ENCODE measurements around the gene RYR1. TPM values are rescaled to one million over a fixed set of nuclear protein-coding genes. Genes with fewer than 3 reads are reported as not detected.

Gene RYR1
- polyA plus RNA-seq, 1 of the 3 experiments (the other 2 are of a cell fraction): under 0.01 TPM

GRCh38 chr19:38485541-38486285 lies 52.2 kb downstream of the RYR1 start:
- no peak overlapping the region for H3K4me3 ChIP-seq (ENCODE audit: low read depth in 2 of 2, low read length in 1 of 2)
- no peaks in the 10 kb centered on the region for H3F3A ChIP-seq (replicated peaks; ENCODE audit: insufficient read depth)

GRCh38 chr19:38486731-38487336 lies 53.3 kb downstream of the RYR1 start:
- ChIA-PET CTCF (no interaction called here), POLR2A (no interaction called here)
- Histone ChIP-seq H3K4me3 (ENCODE audit: low read depth in 2 of 2, low read length in 1 of 2) (no peak overlapping the region), H3K9ac (no peak overlapping the region), H3K4me2 (no peak overlapping the region), H3K27ac (ENCODE audit: low read depth in 2 of 2, low read length in 1 of 2) (no peak overlapping the region), H3K9me3 (no peaks in the 10 kb centered on the region), H3K27me3 (ENCODE audit: insufficient read depth) (peaks cover 68% of the 10 kb centered on the region), H3K36me3 (replicated peaks in 1 of 2; ENCODE audit: control insufficient read depth in 1 of 2, insufficient read depth in 2 of 2, low read length in 1 of 2) (no peaks in the 10 kb centered on the region), H3K9me2 (no peaks in the 10 kb centered on the region), H3K79me2 (ENCODE audit: insufficient read depth) (no peaks in the 10 kb centered on the region), H4K20me1 (ENCODE audit: insufficient read depth) (no peaks in the 10 kb centered on the region), H3F3A (replicated peaks; ENCODE audit: insufficient read depth) (no peaks in the 10 kb centered on the region), H3K4me1 (ENCODE audit: control insufficient read depth in 1 of 2, insufficient read depth in 2 of 2, low read depth in 1 of 2, low read length in 1 of 2) (no peaks in the 10 kb centered on the region), H2AFZ (ENCODE audit: low read depth) (no peak overlapping the region)
- no peak for DNase-seq
- TF ChIP-seq RXRA (IDR thresholded peaks at IDR 0.05; ENCODE audit: borderline replicate concordance, low read depth): no peak
- TF ChIP-seq USF1 (IDR thresholded peaks at IDR 0.05; ENCODE audit: borderline replicate concordance, low read depth): no peak
- no peak for TF ChIP-seq GATA2 (CRISPR knock-in tag; IDR thresholded peaks at IDR 0.05)
- TF ChIP-seq NRF1 (IDR thresholded peaks at IDR 0.05; ENCODE audit: low read depth, low read length): no peak
- TF ChIP-seq RCOR1 (IDR thresholded peaks at IDR 0.05; ENCODE audit: low read length): no peak
- TF ChIP-seq RFX5 (IDR thresholded peaks at IDR 0.05; ENCODE audit: low read length): no peak
- TF ChIP-seq ELF1 (IDR thresholded peaks at IDR 0.05): no peak
- no peak for TF ChIP-seq YY1 (IDR thresholded peaks at IDR 0.05; ENCODE audit: low read depth)
- no peak for TF ChIP-seq FOSL2 (IDR thresholded peaks at IDR 0.05; ENCODE audit: borderline replicate concordance, low read depth)
- WGBS (ENCODE audit: low lambda C conversion rate): 33% methylated on average over 6 of the region's 6 CpGs

More at GRCh38 chr19:38485541-38486285, 52.2 kb downstream of the RYR1 start:
- Histone ChIP-seq H4K20me1 (ENCODE audit: insufficient read depth) (no peaks in the 10 kb centered on the region), H3K9me3 (no peaks in the 10 kb centered on the region), H2AFZ (ENCODE audit: low read depth) (no peak overlapping the region), H3K27ac (ENCODE audit: low read depth in 2 of 2, low read length in 1 of 2) (no peak overlapping the region), H3K36me3 (replicated peaks in 1 of 2; ENCODE audit: control insufficient read depth in 1 of 2, insufficient read depth in 2 of 2, low read length in 1 of 2) (no peaks in the 10 kb centered on the region), H3K27me3 (ENCODE audit: insufficient read depth) (peaks cover 76% of the 10 kb centered on the region), H3K4me1 (ENCODE audit: control insufficient read depth in 1 of 2, insufficient read depth in 2 of 2, low read depth in 1 of 2, low read length in 1 of 2) (no peaks in the 10 kb centered on the region), H3K79me2 (ENCODE audit: insufficient read depth) (no peaks in the 10 kb centered on the region), H3K9ac (no peak overlapping the region), H3K9me2 (no peaks in the 10 kb centered on the region), H3K4me2 (no peak overlapping the region)
- POLR2A ChIA-PET: no interaction called here
- no peak for TF ChIP-seq MAX (IDR thresholded peaks at IDR 0.05; ENCODE audit: low read depth)
- CTCF ChIA-PET: no interaction called here
- DNase-seq: no peak
- WGBS (ENCODE audit: low lambda C conversion rate): 22% methylated on average over 21 of the region's 49 CpGs

GRCh38 chr19:38488096-38488495 lies 54.6 kb downstream of the RYR1 start:
- WGBS (ENCODE audit: low lambda C conversion rate): 16% methylated on average over 3 of the region's 3 CpGs
- TF ChIP-seq YY1 (IDR thresholded peaks at IDR 0.05; ENCODE audit: low read depth) (no peak), TCF12 (IDR thresholded peaks at IDR 0.05) (no peak), GATA2 (CRISPR knock-in tag; IDR thresholded peaks at IDR 0.05) (no peak), FOSL2 (IDR thresholded peaks at IDR 0.05; ENCODE audit: borderline replicate concordance, low read depth) (no peak), RXRA (IDR thresholded peaks at IDR 0.05; ENCODE audit: borderline replicate concordance, low read depth) (no peak), PBX3 (IDR thresholded peaks at IDR 0.05) (no peak), IRF3 (IDR thresholded peaks at IDR 0.05; ENCODE audit: low read depth, low read length) (no peak), REST (IDR thresholded peaks at IDR 0.05; ENCODE audit: low read depth, low read length) (no peak)

More at GRCh38 chr19:38488096-38488495, 54.6 kb downstream of the RYR1 start:
- Histone ChIP-seq H2AFZ (ENCODE audit: low read depth) (no peak overlapping the region), H3K27me3 (ENCODE audit: insufficient read depth) (peaks cover 68% of the 10 kb centered on the region), H3K9ac (no peak overlapping the region), H3F3A (replicated peaks; ENCODE audit: insufficient read depth) (no peaks in the 10 kb centered on the region), H3K9me3 (no peaks in the 10 kb centered on the region), H3K9me2 (no peaks in the 10 kb centered on the region), H4K20me1 (ENCODE audit: insufficient read depth) (no peaks in the 10 kb centered on the region), H3K4me2 (no peak overlapping the region), H3K27ac (ENCODE audit: low read depth in 2 of 2, low read length in 1 of 2) (no peak overlapping the region), H3K4me1 (ENCODE audit: control insufficient read depth in 1 of 2, insufficient read depth in 2 of 2, low read depth in 1 of 2, low read length in 1 of 2) (no peaks in the 10 kb centered on the region), H3K36me3 (replicated peaks in 1 of 2; ENCODE audit: control insufficient read depth in 1 of 2, insufficient read depth in 2 of 2, low read length in 1 of 2) (no peaks in the 10 kb centered on the region), H3K4me3 (ENCODE audit: low read depth in 2 of 2, low read length in 1 of 2) (no peak overlapping the region), H3K79me2 (ENCODE audit: insufficient read depth) (no peaks in the 10 kb centered on the region)
- ChIA-PET CTCF (no interaction called here), POLR2A (no interaction called here)
- DNase-seq: no peak

Data from SK-N-SH (cell line).